Suprapubic skin (tissue), 3 donors: Measurements from ENCODE around the gene KCNK13.

Experiments
- CTCF ChIP-seq, 2 donors: fragments of 200-600 bp in 1 of 2; fragments of 450-650 bp in 1 of 2; sonication (generic) in 1 of 2; IDR thresholded peaks; one replicate each; pipeline ENCODE4 v1.5.1; 2016 to 2019; ENCODE audit warnings: antibody characterized with exemption in 2 of 2, mild to moderate bottlenecking in 1 of 2, moderate library complexity in 1 of 2
- POLR2AphosphoS5 ChIP-seq, 3 donors: sonication (generic); formaldehyde crosslinking; IDR thresholded peaks; one replicate each; pipeline ENCODE4 v1.6.1; 2017; ENCODE audit warnings: antibody characterized with exemption in 3 of 3

- no peak for TF ChIP-seq CTCF (IDR thresholded peaks at IDR 0.05)
- no peak for TF ChIP-seq POLR2AphosphoS5 (IDR thresholded peaks at IDR 0.05)
Observed at GRCh38 chr14:90175631-90176030, 113.8 kb downstream of the KCNK13 start.
